NCI-H187 (cell line): ENCODE measurements around the gene VAMP4.
"Not testable (repeated sequence)": the region's sequence is repeated elsewhere in the genome, so short reads cannot be mapped to it uniquely, and the experiment has no call there.

Source experiments
- DNase-seq, 2 experiments: peaks; one replicate each; lab custom pipeline; 2025; lab: John Stamatoyannopoulos, UW

The VAMP4 gene

GRCh38 chr1:171699531-171699930 is 42.3 kb downstream of the VAMP4 start:
- DNase-seq = no peak

GRCh38 chr1:171695772-171696171 is 46.1 kb downstream of the VAMP4 start:
- DNase-seq = not testable (repeated sequence)

GRCh38 chr1:171693541-171693940 is 48.3 kb downstream of the VAMP4 start:
- DNase-seq = not testable (repeated sequence)

GRCh38 chr1:171683870-171684269 is 58.0 kb downstream of the VAMP4 start:
- no peak for DNase-seq

GRCh38 chr1:171680339-171680738 is 61.5 kb downstream of the VAMP4 start:
- no peak for DNase-seq

GRCh38 chr1:171676823-171677222 is 65.0 kb downstream of the VAMP4 start:
- DNase-seq = no peak

- no peak for DNase-seq
These were observed 67.1 kb downstream of the VAMP4 start for GRCh38 chr1:171674431-171675405.

- DNase-seq = no peak
These were observed 71.1 kb downstream of the VAMP4 start for GRCh38 chr1:171670739-171671138.

GRCh38 chr1:171668372-171668771 is 73.5 kb downstream of the VAMP4 start:
- no peak for DNase-seq

- no peak for DNase-seq
These were observed 75.6 kb downstream of the VAMP4 start for GRCh38 chr1:171666114-171666769.

- DNase-seq = no peak
These were observed 76.9 kb downstream of the VAMP4 start for GRCh38 chr1:171664976-171665375.

- no peak for DNase-seq
These were observed 77.8 kb downstream of the VAMP4 start for GRCh38 chr1:171663854-171664575.

GRCh38 chr1:171663036-171663853 is 78.6 kb downstream of the VAMP4 start:
- DNase-seq = no peak

- no peak for DNase-seq
These were observed 80.7 kb downstream of the VAMP4 start for GRCh38 chr1:171661076-171661650.

GRCh38 chr1:171656206-171656605 is 85.7 kb downstream of the VAMP4 start:
- not testable (repeated sequence) for DNase-seq

GRCh38 chr1:171655746-171656116 is 86.1 kb downstream of the VAMP4 start:
- no peak for DNase-seq

- DNase-seq = peak; percentile 41 to 71
These were observed 86.7 kb downstream of the VAMP4 start for GRCh38 chr1:171654942-171655745.

GRCh38 chr1:171654201-171654941 is 87.5 kb downstream of the VAMP4 start:
- no peak for DNase-seq

- DNase-seq = no peak
These were observed 88.1 kb downstream of the VAMP4 start for GRCh38 chr1:171653796-171654195.
